Transverse colon (tissue), 4 donors: ENCODE measurements around the gene MT1A.

Experiments used
- EP300 ChIP-seq: sonication (generic); formaldehyde crosslinking; IDR thresholded peaks from one replicate; pipeline ENCODE4 v1.6.1; 2017; ENCODE audit warnings: antibody characterized with exemption, low read depth
- POLR2AphosphoS5 ChIP-seq, 3 donors: sonication (generic); formaldehyde crosslinking; IDR thresholded peaks; one replicate each; pipeline ENCODE4 v1.6.1; 2016; ENCODE audit warnings: antibody characterized with exemption in 3 of 3
- TF ChIP-seq, protein P1 (sequence below), 5 experiments: fragments of 200-600 bp in 3 of 5; fragments of 450-650 bp in 2 of 5; sonication (generic) in 3 of 5; IDR thresholded peaks; 1 replicate in 2 of 5; 2 replicates in 3 of 5; pipeline ENCODE4 v1.5.1; 2016 to 2017; ENCODE audit warnings: antibody characterized with exemption in 5 of 5, inconsistent platforms in 3 of 5, mild to moderate bottlenecking in 2 of 5, moderate library complexity in 1 of 5

DNA sequence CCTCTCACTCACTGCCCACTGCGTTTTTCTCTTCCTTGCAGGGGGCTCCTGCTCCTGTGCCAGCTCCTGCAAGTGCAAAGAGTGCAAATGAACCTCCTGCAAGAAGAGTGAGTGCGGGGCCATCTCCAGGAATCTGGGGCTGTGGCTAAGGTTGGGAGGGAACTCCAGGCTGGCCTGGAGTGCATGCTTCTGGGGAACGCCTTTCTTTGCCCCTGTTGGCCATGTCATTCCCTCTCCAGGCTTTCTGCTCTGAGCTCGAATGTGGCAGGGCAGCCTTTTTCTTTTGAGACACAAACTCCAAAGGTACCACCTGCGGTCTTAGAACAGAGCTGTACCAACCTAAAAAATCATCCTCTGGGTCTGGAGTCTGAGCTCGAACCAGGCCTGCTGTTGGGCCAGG, 20.3 kb upstream of the MT1A start:
- TF ChIP-seq EP300 (no peak), POLR2AphosphoS5 (IDR thresholded peaks at IDR 0.05) (no peak)
- TF ChIP-seq, protein P1, sequence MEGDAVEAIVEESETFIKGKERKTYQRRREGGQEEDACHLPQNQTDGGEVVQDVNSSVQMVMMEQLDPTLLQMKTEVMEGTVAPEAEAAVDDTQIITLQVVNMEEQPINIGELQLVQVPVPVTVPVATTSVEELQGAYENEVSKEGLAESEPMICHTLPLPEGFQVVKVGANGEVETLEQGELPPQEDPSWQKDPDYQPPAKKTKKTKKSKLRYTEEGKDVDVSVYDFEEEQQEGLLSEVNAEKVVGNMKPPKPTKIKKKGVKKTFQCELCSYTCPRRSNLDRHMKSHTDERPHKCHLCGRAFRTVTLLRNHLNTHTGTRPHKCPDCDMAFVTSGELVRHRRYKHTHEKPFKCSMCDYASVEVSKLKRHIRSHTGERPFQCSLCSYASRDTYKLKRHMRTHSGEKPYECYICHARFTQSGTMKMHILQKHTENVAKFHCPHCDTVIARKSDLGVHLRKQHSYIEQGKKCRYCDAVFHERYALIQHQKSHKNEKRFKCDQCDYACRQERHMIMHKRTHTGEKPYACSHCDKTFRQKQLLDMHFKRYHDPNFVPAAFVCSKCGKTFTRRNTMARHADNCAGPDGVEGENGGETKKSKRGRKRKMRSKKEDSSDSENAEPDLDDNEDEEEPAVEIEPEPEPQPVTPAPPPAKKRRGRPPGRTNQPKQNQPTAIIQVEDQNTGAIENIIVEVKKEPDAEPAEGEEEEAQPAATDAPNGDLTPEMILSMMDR (IDR thresholded peaks at IDR 0.05) = no peak
